ENCODE measurements around the gene CPLX3.

The CPLX3 gene

GRCh38 chr15:74792227-74793016, 34.0 kb upstream of the CPLX3 start:
- in situ Hi-C loops (cut with HindIII; ENCODE audit: low sequenced_read_pairs) = no loop called here
- no peak for TF ChIP-seq CTCF (IDR thresholded peaks at IDR 0.05; ENCODE audit: low read depth, low read length, missing control alignments)
- DNase-seq (ENCODE audit: low read depth) = no peak
- no peak overlapping the region for H3K4me3 ChIP-seq (ENCODE audit: low read depth, low read length)

- in situ Hi-C loops (cut with HindIII; ENCODE audit: low sequenced_read_pairs) = no loop called here
- no peak overlapping the region for H3K4me3 ChIP-seq (ENCODE audit: low read depth, low read length)
- TF ChIP-seq CTCF (IDR thresholded peaks at IDR 0.05; ENCODE audit: low read depth, low read length, missing control alignments) = no peak
- no peak for DNase-seq (ENCODE audit: low read depth)
Observed at GRCh38 chr15:74793135-74794028, 33.0 kb upstream of the CPLX3 start.

- in situ Hi-C loops (cut with HindIII; ENCODE audit: low sequenced_read_pairs) = no loop called here
Observed at GRCh38 chr15:74794248-74794969, 32.0 kb upstream of the CPLX3 start.

GRCh38 chr15:74794970-74795349, 31.5 kb upstream of the CPLX3 start:
- DNase-seq (ENCODE audit: low read depth) = no peak
- in situ Hi-C loops (cut with HindIII; ENCODE audit: low sequenced_read_pairs) = no loop called here
- TF ChIP-seq CTCF (IDR thresholded peaks at IDR 0.05; ENCODE audit: low read depth, low read length, missing control alignments) = no peak
- no peak overlapping the region for H3K4me3 ChIP-seq (ENCODE audit: low read depth, low read length)

More at GRCh38 chr15:74794248-74794969, 32.0 kb upstream of the CPLX3 start:
- DNase-seq (ENCODE audit: low read depth) = no peak
- TF ChIP-seq CTCF (IDR thresholded peaks at IDR 0.05; ENCODE audit: low read depth, low read length, missing control alignments) = no peak
- H3K4me3 ChIP-seq (ENCODE audit: low read depth, low read length) = no peak overlapping the region

- no peak overlapping the region for H3K4me3 ChIP-seq (ENCODE audit: low read depth, low read length)
- TF ChIP-seq CTCF (IDR thresholded peaks at IDR 0.05; ENCODE audit: low read depth, low read length, missing control alignments) = no peak
- DNase-seq (ENCODE audit: low read depth) = no peak
- in situ Hi-C loops (cut with HindIII; ENCODE audit: low sequenced_read_pairs) = no loop called here
Observed at GRCh38 chr15:74795966-74796625, 30.3 kb upstream of the CPLX3 start.
